ENCODE data around the gene DUSP1.

The DUSP1 gene

GRCh38 chr5:172795318-172795977 lies 24.5 kb upstream of the DUSP1 start:
- H3K36me3 ChIP-seq = no peaks in the 10 kb centered on the region
- H3K27ac ChIP-seq = peak overlapping the region; percentile 87 to 90
- no peaks in the 10 kb centered on the region for H3K9me3 ChIP-seq
- DNase-seq = peak; percentile 97 to 100
- H3K4me1 ChIP-seq = peaks cover 6 to 95% (median 72%) of the 10 kb centered on the region in 4 donors
- TF ChIP-seq, protein P1, sequence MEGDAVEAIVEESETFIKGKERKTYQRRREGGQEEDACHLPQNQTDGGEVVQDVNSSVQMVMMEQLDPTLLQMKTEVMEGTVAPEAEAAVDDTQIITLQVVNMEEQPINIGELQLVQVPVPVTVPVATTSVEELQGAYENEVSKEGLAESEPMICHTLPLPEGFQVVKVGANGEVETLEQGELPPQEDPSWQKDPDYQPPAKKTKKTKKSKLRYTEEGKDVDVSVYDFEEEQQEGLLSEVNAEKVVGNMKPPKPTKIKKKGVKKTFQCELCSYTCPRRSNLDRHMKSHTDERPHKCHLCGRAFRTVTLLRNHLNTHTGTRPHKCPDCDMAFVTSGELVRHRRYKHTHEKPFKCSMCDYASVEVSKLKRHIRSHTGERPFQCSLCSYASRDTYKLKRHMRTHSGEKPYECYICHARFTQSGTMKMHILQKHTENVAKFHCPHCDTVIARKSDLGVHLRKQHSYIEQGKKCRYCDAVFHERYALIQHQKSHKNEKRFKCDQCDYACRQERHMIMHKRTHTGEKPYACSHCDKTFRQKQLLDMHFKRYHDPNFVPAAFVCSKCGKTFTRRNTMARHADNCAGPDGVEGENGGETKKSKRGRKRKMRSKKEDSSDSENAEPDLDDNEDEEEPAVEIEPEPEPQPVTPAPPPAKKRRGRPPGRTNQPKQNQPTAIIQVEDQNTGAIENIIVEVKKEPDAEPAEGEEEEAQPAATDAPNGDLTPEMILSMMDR (IDR thresholded peaks at IDR 0.05) = peak; percentile 35 to 47
- intact Hi-C loops (cut with DNase I; ENCODE audit: low total_unique reads) = no loop called here
- no peaks in the 10 kb centered on the region for H3K27me3 ChIP-seq
- no peak overlapping the region for H3K4me3 ChIP-seq

- H3K27ac ChIP-seq = peak overlapping the region; percentile 87 to 90
- no peaks in the 10 kb centered on the region for H3K36me3 ChIP-seq
- TF ChIP-seq, protein P1 (IDR thresholded peaks at IDR 0.05) = no peak
- peak in 1 of 2 donors; percentile 72 for DNase-seq
- no peaks in the 10 kb centered on the region for H3K9me3 ChIP-seq
- H3K4me3 ChIP-seq = no peak overlapping the region
- peaks cover 10 to 97% (median 82%) of the 10 kb centered on the region in 4 donors for H3K4me1 ChIP-seq
- intact Hi-C loops (cut with DNase I; ENCODE audit: low total_unique reads) = no loop called here
- H3K27me3 ChIP-seq = no peaks in the 10 kb centered on the region
These were observed 22.8 kb upstream of the DUSP1 start for GRCh38 chr5:172793577-172794488.

DNA sequence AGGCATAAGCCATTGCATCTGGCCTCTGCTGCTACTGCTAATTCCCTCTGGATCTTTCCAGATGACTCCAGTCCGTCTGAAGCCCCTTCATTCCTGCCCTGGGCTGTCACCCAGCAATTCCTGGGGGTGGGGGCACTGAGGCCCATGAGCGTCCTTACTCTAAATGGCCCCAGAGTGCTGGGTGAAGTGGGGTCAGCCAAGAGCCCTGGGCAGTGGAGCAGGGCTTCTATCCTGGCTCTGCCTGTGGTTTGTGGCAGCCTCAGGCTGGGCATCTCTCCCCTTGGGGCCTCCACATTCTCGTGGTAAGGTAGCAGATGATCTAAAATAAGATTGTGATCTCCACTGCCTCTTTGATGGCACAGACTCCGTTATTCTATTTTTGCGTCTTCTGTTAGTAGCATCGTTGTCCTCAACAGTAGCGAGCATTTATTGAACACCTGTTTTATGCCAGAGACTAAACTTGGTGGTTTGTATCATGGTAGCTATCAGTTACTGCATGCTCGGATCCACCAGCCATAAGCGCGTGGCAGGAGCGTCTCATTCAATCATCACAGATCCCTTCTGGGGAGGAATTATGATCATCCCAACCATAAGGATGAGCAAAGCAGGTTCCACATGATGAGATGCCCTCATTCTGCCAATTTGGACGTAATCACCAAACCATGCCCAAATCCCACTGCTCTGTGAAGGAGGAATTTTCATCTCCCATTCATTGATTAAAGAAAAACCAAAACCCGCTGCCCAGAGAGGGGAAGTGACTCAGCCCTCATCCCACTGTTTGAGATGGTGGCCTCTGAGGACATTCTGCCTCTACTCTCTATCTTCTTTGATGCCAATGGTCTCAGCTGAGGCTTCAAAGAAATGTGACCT lies 21.9 kb upstream of the DUSP1 start:
- Histone ChIP-seq H3K27ac (peak overlapping the region; percentile 87 to 90), H3K27me3 (no peaks in the 10 kb centered on the region), H3K4me3 (no peak overlapping the region), H3K4me1 (peaks cover 12 to 97% (median 85%) of the 10 kb centered on the region in 4 donors), H3K9me3 (no peaks in the 10 kb centered on the region), H3K36me3 (no peaks in the 10 kb centered on the region)
- intact Hi-C loops (cut with DNase I; ENCODE audit: low total_unique reads) = no loop called here
- peak in 1 of 2 donors; percentile 60 for DNase-seq
- TF ChIP-seq, protein P1 (IDR thresholded peaks at IDR 0.05) = no peak

- intact Hi-C loops (cut with DNase I; ENCODE audit: low total_unique reads) = no loop called here
- DNase-seq = peak in 1 of 2 donors; percentile 62
- H3K4me1 ChIP-seq = peaks cover 12 to 89% (median 79%) of the 10 kb centered on the region in 4 donors
- H3K27ac ChIP-seq = peak overlapping the region; percentile 87 to 90
- no peaks in the 10 kb centered on the region for H3K27me3 ChIP-seq
- H3K9me3 ChIP-seq = no peaks in the 10 kb centered on the region
- H3K4me3 ChIP-seq = no peak overlapping the region
- TF ChIP-seq, protein P1 (IDR thresholded peaks at IDR 0.05) = no peak
- H3K36me3 ChIP-seq = no peaks in the 10 kb centered on the region
These were observed 20.9 kb upstream of the DUSP1 start for GRCh38 chr5:172791726-172792445.

DNA sequence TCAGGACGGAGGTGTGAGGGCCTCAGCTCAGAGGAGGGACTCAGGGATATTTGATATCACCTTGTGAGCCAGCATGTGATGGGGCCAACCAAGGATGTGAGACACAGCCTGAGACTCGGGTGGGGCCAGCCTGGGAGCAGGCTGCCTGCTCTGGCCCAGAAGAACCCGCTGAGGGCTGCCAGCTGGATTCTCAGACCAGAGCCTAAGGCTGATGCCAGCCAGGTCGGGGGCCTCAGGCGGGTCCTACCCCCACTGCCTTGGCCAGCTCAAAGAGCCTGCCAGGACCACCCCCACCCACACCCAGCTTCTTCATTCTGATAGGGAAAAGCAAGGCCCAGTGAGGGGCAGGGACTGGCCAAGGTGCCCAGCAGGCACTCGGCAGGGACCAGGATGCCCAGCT lies 20.3 kb upstream of the DUSP1 start:
- DNase-seq = peak in 1 of 2 donors; percentile 69
- no peaks in the 10 kb centered on the region for H3K27me3 ChIP-seq
- no peaks in the 10 kb centered on the region for H3K9me3 ChIP-seq
- H3K4me1 ChIP-seq = peaks cover 12 to 83% (median 73%) of the 10 kb centered on the region in 4 donors
- TF ChIP-seq, protein P1 (IDR thresholded peaks at IDR 0.05) = no peak
- peak overlapping the region; percentile 87 to 90 for H3K27ac ChIP-seq
- intact Hi-C loops (cut with DNase I; ENCODE audit: low total_unique reads) = no loop called here
- H3K4me3 ChIP-seq = no peak overlapping the region
- no peaks in the 10 kb centered on the region for H3K36me3 ChIP-seq
